ENCODE measurements around the gene SIGMAR1.

SIGMAR1 gene

GRCh38 chr9:34637356-34638137 is at the start of gene SIGMAR1:
Gene SIGMAR1 (minus strand): TSS chr9:34637787. CDS start chr9:34637697, 90 bp downstream.
- DNase-seq, result peak; percentile 47

DNA sequence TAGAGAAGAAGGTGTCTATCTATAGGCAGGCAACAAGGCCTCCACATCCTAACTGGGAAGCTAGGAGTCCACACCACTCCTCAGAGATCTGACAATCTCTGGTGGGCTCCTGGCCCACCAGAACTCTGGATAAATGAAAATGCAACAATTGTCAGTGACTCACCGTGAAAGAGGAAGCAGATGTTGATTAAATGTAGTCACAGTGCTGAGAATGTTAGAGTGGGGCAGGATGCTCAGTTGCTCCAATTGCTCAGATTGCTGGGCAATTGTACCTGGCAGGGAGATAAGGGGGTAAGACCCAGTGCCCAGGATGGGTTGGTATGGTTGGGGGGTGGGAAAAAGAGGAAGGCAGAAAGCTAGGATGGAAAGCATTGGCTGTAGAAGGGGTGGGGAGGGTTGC is 49.1 kb upstream of the SIGMAR1 start:
- DNase-seq, result no peak

- no peak for DNase-seq
Measured at GRCh38 chr9:34686231-34686630, 48.6 kb upstream of the SIGMAR1 start.

DNA sequence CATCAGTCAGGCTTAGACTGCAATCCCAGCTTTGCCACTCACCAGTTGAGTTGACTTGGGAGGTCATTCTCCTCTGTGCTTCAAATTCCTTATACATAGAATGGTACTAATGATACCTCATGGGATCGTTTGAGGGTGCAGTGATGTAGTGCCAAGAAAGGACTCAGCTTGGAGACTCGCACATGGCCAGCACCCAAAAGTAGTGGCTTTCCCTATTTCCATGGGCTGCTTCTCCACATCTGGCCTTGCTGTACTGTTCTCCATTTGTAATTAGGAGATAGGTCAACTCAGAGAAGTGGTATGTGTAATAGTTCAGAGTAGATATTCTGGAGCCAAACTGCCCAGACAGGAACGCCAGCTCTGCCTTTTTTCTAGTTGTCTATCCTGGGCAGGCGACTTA is 48.0 kb upstream of the SIGMAR1 start:
- DNase-seq, result no peak

DNA sequence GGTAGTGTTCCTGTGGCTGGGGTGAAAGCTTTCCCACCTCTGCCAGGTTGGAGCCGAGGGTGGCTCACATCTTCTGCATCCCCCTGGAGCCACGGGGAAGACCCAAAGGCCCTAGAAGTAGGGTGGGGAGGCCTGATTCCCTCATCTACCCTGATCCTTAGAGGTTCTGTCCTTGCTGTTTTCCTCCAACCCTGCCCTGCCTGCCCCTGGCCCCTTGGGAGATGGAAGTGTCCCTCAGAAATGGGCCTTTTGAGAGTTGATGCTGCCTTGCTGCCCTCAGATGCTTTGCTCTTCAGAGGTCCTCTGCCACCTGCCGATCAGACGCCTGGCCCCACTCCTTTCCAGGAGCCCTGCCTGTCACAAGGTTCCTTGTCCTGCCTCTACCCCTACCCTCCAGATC is 47.2 kb upstream of the SIGMAR1 start:
- no peak for DNase-seq

GRCh38 chr9:34684145-34684544 is 46.6 kb upstream of the SIGMAR1 start:
- DNase-seq, result no peak

- no peak for DNase-seq
Measured at GRCh38 chr9:34675869-34676268, 38.3 kb upstream of the SIGMAR1 start.

DNA sequence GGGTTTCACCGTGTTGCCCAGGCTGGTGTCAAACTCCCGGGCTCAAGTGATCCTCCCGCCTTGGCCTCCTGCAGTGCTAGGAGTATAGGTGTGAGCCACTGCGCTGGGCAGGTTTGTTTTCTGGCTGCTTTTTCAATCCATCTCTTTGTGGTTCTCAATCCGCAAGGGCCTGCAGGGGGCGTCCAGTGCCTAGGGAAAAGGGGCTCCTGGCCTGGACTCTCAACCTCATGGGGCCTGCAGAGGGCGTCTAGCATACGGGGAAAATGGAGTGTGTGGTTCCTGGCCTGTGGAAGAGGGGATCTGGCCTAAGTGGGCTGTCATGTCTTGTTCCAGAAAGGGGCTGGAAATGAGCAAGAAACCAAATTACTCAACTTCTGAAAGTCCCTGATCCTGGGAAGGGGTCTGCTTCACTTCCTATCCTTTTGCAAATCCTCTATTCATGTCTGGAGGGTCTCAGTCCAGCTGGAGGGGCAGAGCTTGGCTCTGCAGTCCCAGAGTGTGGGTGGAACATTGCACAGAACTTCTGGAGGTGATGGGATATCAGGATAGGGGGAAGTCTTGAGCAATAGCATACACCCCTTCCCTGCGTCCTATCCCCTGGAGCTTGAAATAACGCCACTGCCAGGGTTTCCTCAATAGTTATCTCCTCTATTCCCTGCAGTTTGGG is 37.6 kb upstream of the SIGMAR1 start:
- DNase-seq, result peak; percentile 34

DNA sequence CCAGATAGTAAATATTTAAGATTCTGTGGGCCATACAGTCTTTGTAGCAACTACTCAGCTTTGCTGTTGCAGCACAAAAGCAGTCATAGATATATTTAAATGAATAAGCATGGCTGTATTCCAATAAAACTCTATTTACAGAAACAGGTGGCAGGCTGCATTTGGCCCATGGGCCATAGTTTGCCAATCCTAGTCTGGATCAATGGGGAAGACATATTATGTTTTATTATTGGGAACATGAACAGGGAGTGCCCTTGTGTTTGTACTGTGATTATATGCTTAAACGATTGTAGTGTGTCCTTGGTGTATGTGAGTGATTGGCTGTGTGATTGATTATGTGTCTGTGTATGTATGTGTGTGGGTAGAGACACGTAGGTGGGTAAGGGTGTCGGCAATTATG is 36.9 kb upstream of the SIGMAR1 start:
- no peak for DNase-seq

GRCh38 chr9:34671307-34671706 is 33.7 kb upstream of the SIGMAR1 start:
- no peak for DNase-seq

GRCh38 chr9:34669809-34670562 is 32.4 kb upstream of the SIGMAR1 start:
- no peak for DNase-seq

DNA sequence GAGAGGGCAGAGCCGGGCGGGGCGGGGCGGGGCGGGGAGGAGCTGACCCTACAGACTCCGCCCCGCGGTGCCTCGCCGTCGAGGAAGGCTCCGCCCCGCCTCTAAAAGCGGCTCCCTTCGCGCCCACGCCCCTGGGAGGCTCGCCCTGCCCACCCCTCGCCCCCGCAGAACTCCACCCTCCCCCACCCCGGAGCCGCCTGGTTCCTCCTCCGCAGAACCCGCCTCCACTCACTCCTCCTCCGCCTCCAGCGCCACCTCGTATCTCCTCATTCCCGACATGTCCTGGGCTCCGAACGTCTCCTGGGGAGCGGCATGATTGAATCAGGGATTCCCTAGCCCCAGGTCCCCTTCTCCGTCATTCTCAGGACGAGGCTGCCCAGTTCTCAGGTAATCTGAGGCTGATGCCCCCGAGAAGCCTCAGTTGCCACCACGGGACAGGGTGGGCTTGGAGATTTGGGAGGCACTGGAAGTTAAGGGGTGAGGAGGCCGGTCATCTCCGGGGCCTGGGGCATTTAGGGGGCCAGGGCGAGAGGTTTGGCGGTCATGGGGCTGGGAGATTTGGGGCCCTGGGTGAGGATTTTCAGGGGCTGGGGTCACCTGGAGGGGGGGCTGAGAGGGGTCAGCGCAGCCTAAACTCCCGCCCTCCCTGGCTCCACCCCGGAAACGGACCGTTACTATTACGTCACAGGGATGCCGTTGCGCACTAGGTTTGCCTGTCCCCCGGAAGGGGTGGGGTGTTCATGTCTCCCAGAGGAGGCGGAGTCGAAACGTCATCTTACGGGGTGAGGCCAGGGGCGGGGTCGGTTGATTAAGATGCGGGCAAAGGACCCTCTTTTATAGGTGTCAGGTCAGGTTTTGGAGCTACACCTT is 28.0 kb upstream of the SIGMAR1 start:
- DNase-seq, result peak; percentile 50

- no peak for DNase-seq
Measured at GRCh38 chr9:34665067-34665380, 27.4 kb upstream of the SIGMAR1 start.

DNA sequence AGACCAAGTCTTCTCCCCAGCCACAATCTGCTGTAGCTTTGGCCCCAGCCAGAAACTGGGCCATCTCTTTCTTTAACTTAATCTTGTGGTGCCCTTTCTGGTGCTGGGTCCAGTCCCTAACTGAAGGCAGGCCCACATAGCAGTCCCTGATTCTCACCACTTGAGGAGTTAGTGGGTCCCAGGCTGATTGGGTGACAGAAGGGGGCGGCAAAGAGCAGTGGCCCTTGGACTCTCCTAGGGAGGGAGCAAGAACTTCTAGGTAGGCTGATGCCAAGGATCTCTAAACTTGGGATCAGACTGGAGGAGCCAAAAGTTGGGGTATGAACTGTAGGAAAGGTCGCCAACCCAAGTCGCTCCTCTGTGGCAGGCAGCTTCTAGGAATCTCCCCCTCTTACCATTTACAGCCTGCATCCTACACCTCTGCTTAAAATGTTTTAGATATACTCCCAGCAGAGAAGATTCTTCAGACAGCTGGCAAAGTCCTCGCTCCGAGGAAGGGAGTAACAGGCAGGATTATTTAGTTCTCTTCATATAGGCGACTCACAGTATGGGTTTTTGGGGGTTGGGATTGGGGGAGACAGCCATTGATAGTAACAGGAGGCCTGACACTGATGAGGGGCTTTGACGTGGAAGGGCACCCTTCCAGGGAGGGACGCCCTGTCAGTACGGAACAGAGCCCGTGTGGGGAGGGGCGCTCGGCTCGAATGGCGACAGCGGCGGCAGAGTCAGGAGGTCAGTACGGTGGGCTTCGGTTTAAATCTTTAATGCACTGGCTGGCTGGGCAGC is 26.9 kb upstream of the SIGMAR1 start:
- no peak for DNase-seq

DNA sequence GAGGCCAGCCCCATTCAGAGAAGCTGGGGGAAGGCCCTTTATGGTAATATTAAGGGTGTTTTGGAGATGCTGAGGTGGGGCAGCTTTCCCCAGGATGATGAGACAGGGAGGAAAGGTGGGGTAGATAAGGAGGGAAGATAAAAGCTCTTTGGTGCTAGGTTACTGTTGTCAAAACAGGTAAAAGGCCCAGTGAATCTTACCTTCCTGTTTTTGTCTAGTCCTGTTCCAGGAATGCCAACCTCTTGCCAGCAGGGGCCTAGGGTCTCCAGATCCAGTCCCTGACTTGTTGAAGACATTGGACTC is 25.7 kb upstream of the SIGMAR1 start:
- no peak for DNase-seq

DNA sequence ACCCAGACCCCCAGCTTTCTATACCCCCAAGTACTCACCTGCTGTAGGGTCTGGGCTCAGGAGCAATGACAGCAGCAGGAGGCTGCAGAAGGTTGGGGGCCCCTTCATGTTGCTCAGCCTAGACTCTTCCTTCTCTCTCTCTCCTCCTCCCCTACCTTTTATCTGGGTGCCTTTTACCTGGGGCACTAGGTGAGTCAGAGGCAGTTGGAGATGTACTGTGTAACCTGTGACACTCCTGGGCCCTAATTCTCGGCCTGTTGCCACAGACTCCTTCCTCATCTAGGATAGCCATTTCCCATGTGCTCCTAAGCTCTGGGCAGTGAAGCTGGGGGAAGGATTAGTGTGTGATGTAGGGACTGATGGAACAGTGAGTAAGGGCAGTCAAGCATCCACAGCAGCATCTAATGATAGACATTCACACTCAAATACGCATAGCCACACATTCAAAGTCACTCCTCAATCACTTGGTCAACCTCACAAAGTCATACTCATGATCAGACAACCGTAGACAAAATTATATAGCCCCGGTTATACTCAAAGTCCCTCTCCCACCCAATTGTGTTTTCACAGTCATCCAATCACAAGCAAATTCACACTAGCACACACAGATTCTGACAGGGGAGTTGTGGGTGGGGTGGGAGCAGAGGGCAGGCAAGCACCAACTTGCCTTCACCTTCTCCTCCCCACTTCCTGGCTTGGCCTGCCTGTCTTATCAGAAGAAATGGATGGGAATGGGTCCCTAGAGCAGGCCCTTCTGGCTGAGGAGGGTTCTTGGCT is 25.1 kb upstream of the SIGMAR1 start, which contains the start of gene CCL27:
Gene CCL27, minus strand, starts transcription at position 132 of the 777 bp plus-strand sequence. Its CDS starts 24 bp downstream, at position 108.
- no peak for DNase-seq

- DNase-seq, result no peak
Measured at GRCh38 chr9:34659592-34660253, 22.1 kb upstream of the SIGMAR1 start.

GRCh38 chr9:34658461-34658860 is 20.9 kb upstream of the SIGMAR1 start:
- DNase-seq, result no peak

DNA sequence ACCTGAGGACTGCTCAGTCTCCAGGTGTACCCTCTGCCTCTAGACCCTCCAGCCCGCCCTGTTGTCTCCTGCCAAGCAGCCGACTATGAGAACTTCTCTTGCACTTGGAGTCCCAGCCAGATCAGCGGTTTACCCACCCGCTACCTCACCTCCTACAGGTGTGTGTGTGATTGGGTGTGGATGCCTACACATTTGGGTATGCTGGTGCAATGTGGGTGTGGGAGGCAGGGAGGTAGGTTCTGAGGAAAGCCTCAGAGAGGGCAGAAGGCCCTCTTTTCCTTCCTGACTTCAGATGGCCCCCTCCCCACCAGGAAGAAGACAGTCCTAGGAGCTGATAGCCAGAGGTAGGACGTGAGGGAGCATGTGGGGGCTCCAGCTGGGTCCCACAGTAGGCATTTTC is 19.4 kb upstream of the SIGMAR1 start:
- DNase-seq, result no peak

DNA sequence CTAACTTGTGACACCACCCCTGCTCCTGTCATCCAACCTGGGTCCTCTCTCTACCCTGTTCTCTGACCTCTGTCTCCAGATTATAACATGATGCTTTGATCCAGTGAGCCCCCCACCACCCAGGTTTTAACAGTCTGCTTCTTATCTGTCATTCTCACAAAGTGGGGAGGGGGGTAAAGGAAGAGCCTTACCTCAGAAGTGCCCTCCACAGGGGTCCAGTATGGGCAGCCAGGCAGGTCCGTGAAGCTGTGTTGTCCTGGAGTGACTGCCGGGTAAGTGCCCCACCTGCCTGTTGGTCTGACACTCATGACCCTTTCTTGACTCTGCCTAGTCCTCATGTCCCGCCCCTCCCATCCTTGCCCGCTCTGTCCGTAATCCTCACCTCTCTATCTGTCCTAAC is 17.8 kb upstream of the SIGMAR1 start:
- no peak for DNase-seq
